Stomach (tissue), 4 donors: Measurements from ENCODE around the gene SLC38A9.

Experiments used
- POLR2A ChIP-seq, 4 donors: fragments of 450-650 bp; IDR thresholded peaks; one replicate each; pipeline ENCODE4 v1.6.1; 2016; ENCODE audit warnings: antibody characterized with exemption in 4 of 4, control low read depth in 2 of 4, mild to moderate bottlenecking in 1 of 4, moderate library complexity in 1 of 4
- POLR2AphosphoS5 ChIP-seq, 3 donors: sonication (generic); formaldehyde crosslinking; IDR thresholded peaks; one replicate each; pipeline ENCODE4 v1.6.1; 2016; ENCODE audit warnings: antibody characterized with exemption in 3 of 3
- TF ChIP-seq, protein P1 (sequence below), 7 experiments: fragments of 450-650 bp in 4 of 7; fragments of 200-600 bp in 3 of 7; sonication (generic) in 3 of 7; IDR thresholded peaks; one replicate each; pipeline ENCODE4 v1.5.1; 2016 to 2019; ENCODE audit warnings: antibody characterized with exemption in 7 of 7, control low read depth in 2 of 7, mild to moderate bottlenecking in 1 of 7

DNA sequence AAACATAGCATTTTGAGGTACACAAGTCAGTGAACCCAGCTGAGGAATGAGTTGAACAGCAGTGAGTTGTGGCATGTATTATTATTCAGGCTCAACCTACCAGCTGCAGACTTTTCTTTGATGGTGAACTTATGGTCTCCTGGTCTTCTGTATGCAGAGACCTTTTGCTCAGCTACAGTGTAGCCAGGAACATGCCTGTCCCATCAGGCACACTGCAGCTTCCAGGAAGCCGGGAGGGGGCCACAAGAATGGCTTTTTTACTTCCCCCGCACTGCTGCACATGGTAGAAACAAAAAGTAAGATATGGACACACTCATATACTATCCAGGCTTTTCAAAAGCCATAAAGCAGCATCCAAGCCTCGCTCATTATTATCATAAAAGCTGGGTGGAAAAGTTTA is 112.0 kb downstream of the SLC38A9 start:
- TF ChIP-seq POLR2A (IDR thresholded peaks at IDR 0.05) = no peak
- TF ChIP-seq, protein P1, sequence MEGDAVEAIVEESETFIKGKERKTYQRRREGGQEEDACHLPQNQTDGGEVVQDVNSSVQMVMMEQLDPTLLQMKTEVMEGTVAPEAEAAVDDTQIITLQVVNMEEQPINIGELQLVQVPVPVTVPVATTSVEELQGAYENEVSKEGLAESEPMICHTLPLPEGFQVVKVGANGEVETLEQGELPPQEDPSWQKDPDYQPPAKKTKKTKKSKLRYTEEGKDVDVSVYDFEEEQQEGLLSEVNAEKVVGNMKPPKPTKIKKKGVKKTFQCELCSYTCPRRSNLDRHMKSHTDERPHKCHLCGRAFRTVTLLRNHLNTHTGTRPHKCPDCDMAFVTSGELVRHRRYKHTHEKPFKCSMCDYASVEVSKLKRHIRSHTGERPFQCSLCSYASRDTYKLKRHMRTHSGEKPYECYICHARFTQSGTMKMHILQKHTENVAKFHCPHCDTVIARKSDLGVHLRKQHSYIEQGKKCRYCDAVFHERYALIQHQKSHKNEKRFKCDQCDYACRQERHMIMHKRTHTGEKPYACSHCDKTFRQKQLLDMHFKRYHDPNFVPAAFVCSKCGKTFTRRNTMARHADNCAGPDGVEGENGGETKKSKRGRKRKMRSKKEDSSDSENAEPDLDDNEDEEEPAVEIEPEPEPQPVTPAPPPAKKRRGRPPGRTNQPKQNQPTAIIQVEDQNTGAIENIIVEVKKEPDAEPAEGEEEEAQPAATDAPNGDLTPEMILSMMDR (IDR thresholded peaks at IDR 0.05) = no peak
- TF ChIP-seq POLR2AphosphoS5 (IDR thresholded peaks at IDR 0.05) = no peak
